Measurements from ENCODE around the gene THSD4.

Gene THSD4

GRCh38 chr15:71189718-71190117 lies 74.4 kb downstream of the THSD4 start:
- H3K27ac ChIP-seq, result no peak overlapping the region
- no peak overlapping the region for H3K4me3 ChIP-seq
- DNase-seq (ENCODE audit: low read depth, low spot score), result no peak
- H3K9me3 ChIP-seq (ENCODE audit: low read depth, low read length), result no peaks in the 10 kb centered on the region
- no peak overlapping the region for H3K9ac ChIP-seq (ENCODE audit: insufficient read length)
- H3K36me3 ChIP-seq (ENCODE audit: insufficient read depth, low read length), result no peaks in the 10 kb centered on the region
- no peak for TF ChIP-seq POLR2AphosphoS5 (IDR thresholded peaks at IDR 0.05; ENCODE audit: borderline replicate concordance, low read depth, low read length)

GRCh38 chr15:71191296-71191695 lies 76.0 kb downstream of the THSD4 start:
- TF ChIP-seq FOXP2 (optimal IDR thresholded peaks at IDR 0.05; ENCODE audit: control extremely low read depth, extremely low read length, insufficient read depth) (no peak), POLR2AphosphoS5 (IDR thresholded peaks at IDR 0.05; ENCODE audit: borderline replicate concordance, low read depth, low read length) (no peak), EZH2 (IDR thresholded peaks at IDR 0.05) (no peak)
- no peak for DNase-seq (ENCODE audit: low read depth, low spot score)
- H3K9me3 ChIP-seq (ENCODE audit: low read depth, low read length), result no peaks in the 10 kb centered on the region

GRCh38 chr15:71192816-71193215 lies 77.5 kb downstream of the THSD4 start:
- no peak overlapping the region for H3K27ac ChIP-seq
- DNase-seq (ENCODE audit: low read depth, low spot score), result no peak
- no peak overlapping the region for H3K4me3 ChIP-seq
- H3K36me3 ChIP-seq (ENCODE audit: insufficient read depth, low read length), result no peaks in the 10 kb centered on the region
- H3K9ac ChIP-seq (ENCODE audit: insufficient read length), result no peak overlapping the region
- no peaks in the 10 kb centered on the region for H3K9me3 ChIP-seq (ENCODE audit: low read depth, low read length)
- TF ChIP-seq FOXP2 (optimal IDR thresholded peaks at IDR 0.05; ENCODE audit: control extremely low read depth, extremely low read length, insufficient read depth) (no peak), POLR2AphosphoS5 (IDR thresholded peaks at IDR 0.05; ENCODE audit: borderline replicate concordance, low read depth, low read length) (no peak), EZH2 (IDR thresholded peaks at IDR 0.05) (no peak)

More at GRCh38 chr15:71191296-71191695, 76.0 kb downstream of the THSD4 start:
- Histone ChIP-seq H3K9ac (ENCODE audit: insufficient read length) (no peak overlapping the region), H3K27ac (no peak overlapping the region), H3K4me3 (no peak overlapping the region), H3K36me3 (ENCODE audit: insufficient read depth, low read length) (no peaks in the 10 kb centered on the region)

- TF ChIP-seq POLR2AphosphoS5 (IDR thresholded peaks at IDR 0.05; ENCODE audit: borderline replicate concordance, low read depth, low read length), result no peak
- Histone ChIP-seq H3K36me3 (ENCODE audit: insufficient read depth, low read length) (no peaks in the 10 kb centered on the region), H3K9me3 (ENCODE audit: low read depth, low read length) (no peaks in the 10 kb centered on the region), H3K27ac (no peak overlapping the region), H3K4me3 (no peak overlapping the region), H3K9ac (ENCODE audit: insufficient read length) (no peak overlapping the region)
- DNase-seq (ENCODE audit: low read depth, low spot score), result no peak
Observed at GRCh38 chr15:71194286-71194685, 79.0 kb downstream of the THSD4 start.

GRCh38 chr15:71195242-71195641 lies 80.0 kb downstream of the THSD4 start:
- Histone ChIP-seq H3K9ac (ENCODE audit: insufficient read length) (no peak overlapping the region), H3K36me3 (ENCODE audit: insufficient read depth, low read length) (no peaks in the 10 kb centered on the region), H3K9me3 (ENCODE audit: low read depth, low read length) (no peaks in the 10 kb centered on the region), H3K27ac (no peak overlapping the region), H3K4me3 (no peak overlapping the region)
- no peak for DNase-seq (ENCODE audit: low read depth, low spot score)
- no peak for TF ChIP-seq POLR2AphosphoS5 (IDR thresholded peaks at IDR 0.05; ENCODE audit: borderline replicate concordance, low read depth, low read length)
- no peak for TF ChIP-seq EZH2 (IDR thresholded peaks at IDR 0.05)
- TF ChIP-seq FOXP2 (optimal IDR thresholded peaks at IDR 0.05; ENCODE audit: control extremely low read depth, extremely low read length, insufficient read depth), result no peak

GRCh38 chr15:71197620-71198019 lies 82.3 kb downstream of the THSD4 start:
- TF ChIP-seq POLR2AphosphoS5 (IDR thresholded peaks at IDR 0.05; ENCODE audit: borderline replicate concordance, low read depth, low read length) (no peak), EZH2 (IDR thresholded peaks at IDR 0.05) (no peak), FOXP2 (optimal IDR thresholded peaks at IDR 0.05; ENCODE audit: control extremely low read depth, extremely low read length, insufficient read depth) (no peak)
- Histone ChIP-seq H3K36me3 (ENCODE audit: insufficient read depth, low read length) (no peaks in the 10 kb centered on the region), H3K9ac (ENCODE audit: insufficient read length) (no peak overlapping the region), H3K9me3 (ENCODE audit: low read depth, low read length) (no peaks in the 10 kb centered on the region), H3K27ac (no peak overlapping the region), H3K4me3 (no peak overlapping the region)
- no peak for DNase-seq (ENCODE audit: low read depth, low spot score)

GRCh38 chr15:71198846-71199245 lies 83.6 kb downstream of the THSD4 start:
- no peaks in the 10 kb centered on the region for H3K9me3 ChIP-seq (ENCODE audit: low read depth, low read length)
- TF ChIP-seq FOXP2 (optimal IDR thresholded peaks at IDR 0.05; ENCODE audit: control extremely low read depth, extremely low read length, insufficient read depth), result no peak
- H3K27ac ChIP-seq, result no peak overlapping the region
- H3K36me3 ChIP-seq (ENCODE audit: insufficient read depth, low read length), result no peaks in the 10 kb centered on the region
- no peak for DNase-seq (ENCODE audit: low read depth, low spot score)
- no peak overlapping the region for H3K4me3 ChIP-seq
- no peak overlapping the region for H3K9ac ChIP-seq (ENCODE audit: insufficient read length)

GRCh38 chr15:71199384-71200351 lies 84.4 kb downstream of the THSD4 start:
- no peak overlapping the region for H3K27ac ChIP-seq
- no peaks in the 10 kb centered on the region for H3K9me3 ChIP-seq (ENCODE audit: low read depth, low read length)
- no peak for TF ChIP-seq FOXP2 (optimal IDR thresholded peaks at IDR 0.05; ENCODE audit: control extremely low read depth, extremely low read length, insufficient read depth)
- no peak for TF ChIP-seq POLR2AphosphoS5 (IDR thresholded peaks at IDR 0.05; ENCODE audit: borderline replicate concordance, low read depth, low read length)
- TF ChIP-seq EZH2 (IDR thresholded peaks at IDR 0.05), result no peak
- H3K9ac ChIP-seq (ENCODE audit: insufficient read length), result no peak overlapping the region
- H3K4me3 ChIP-seq, result no peak overlapping the region
- DNase-seq (ENCODE audit: low read depth, low spot score), result no peak
- no peaks in the 10 kb centered on the region for H3K36me3 ChIP-seq (ENCODE audit: insufficient read depth, low read length)

- DNase-seq (ENCODE audit: low read depth, low spot score), result peak; percentile 42
- peak overlapping the region; percentile 11; the same call in 1 of the 2 replicates for H3K4me3 ChIP-seq
- H3K27ac ChIP-seq, result peak overlapping the region; percentile 48; the same call in 1 of the 2 replicates
- TF ChIP-seq FOXP2 (optimal IDR thresholded peaks at IDR 0.05; ENCODE audit: control extremely low read depth, extremely low read length, insufficient read depth), result no peak
- TF ChIP-seq POLR2AphosphoS5 (IDR thresholded peaks at IDR 0.05; ENCODE audit: borderline replicate concordance, low read depth, low read length), result no peak
- no peak for TF ChIP-seq EZH2 (IDR thresholded peaks at IDR 0.05)
- H3K9ac ChIP-seq (ENCODE audit: insufficient read length), result no peak overlapping the region
- no peaks in the 10 kb centered on the region for H3K9me3 ChIP-seq (ENCODE audit: low read depth, low read length)
- no peaks in the 10 kb centered on the region for H3K36me3 ChIP-seq (ENCODE audit: insufficient read depth, low read length)
Observed at GRCh38 chr15:71201477-71201876, 86.2 kb downstream of the THSD4 start.

Data from SK-N-MC (cell line).